Activated CD4-positive, alpha-beta T cell treated with anti-CD3 and anti-CD28 coated beads for 48 hours (primary cell): ENCODE measurements around the gene FHIT.

Experiments used
- DNase-seq: peaks from one replicate; pipeline ENCODE4 v3.0.0-alpha.2; 2020

FHIT gene

DNA sequence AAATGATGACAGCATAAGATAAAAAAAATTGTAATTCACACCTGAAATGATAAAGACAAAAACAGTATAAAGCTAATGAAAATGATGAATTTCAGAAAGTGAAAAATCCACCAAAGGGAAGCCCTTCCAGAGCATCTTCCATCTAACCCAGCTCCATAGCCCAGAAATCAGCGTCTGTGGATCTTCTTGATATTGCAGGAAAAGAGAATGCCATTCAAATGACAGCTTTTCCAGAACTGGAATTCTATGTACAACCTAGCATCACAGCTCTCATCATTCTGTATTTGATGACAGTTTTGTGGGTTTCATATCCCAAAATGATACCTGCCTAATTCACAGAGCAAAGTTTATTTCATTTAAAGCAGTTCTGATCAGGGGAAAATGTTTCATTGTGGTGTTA lies 267.3 kb downstream of the FHIT start:
- no peak for DNase-seq

DNA sequence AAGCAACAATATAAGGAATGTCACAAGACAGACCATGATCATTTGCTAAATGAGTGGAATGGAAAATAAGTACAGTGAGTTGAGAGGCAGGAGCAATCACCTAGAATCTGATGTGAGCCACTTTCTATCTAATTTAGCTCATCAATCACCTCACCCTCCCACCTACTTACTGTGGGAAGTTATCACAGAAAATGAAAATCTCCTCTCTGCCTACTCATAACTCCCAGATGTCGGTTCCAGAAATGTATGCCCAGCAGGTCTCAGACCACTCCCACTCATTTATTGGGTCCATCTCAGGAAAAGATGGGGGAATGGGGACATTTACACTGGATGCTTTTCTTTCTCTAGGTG lies 270.9 kb downstream of the FHIT start:
- DNase-seq, result no peak

DNA sequence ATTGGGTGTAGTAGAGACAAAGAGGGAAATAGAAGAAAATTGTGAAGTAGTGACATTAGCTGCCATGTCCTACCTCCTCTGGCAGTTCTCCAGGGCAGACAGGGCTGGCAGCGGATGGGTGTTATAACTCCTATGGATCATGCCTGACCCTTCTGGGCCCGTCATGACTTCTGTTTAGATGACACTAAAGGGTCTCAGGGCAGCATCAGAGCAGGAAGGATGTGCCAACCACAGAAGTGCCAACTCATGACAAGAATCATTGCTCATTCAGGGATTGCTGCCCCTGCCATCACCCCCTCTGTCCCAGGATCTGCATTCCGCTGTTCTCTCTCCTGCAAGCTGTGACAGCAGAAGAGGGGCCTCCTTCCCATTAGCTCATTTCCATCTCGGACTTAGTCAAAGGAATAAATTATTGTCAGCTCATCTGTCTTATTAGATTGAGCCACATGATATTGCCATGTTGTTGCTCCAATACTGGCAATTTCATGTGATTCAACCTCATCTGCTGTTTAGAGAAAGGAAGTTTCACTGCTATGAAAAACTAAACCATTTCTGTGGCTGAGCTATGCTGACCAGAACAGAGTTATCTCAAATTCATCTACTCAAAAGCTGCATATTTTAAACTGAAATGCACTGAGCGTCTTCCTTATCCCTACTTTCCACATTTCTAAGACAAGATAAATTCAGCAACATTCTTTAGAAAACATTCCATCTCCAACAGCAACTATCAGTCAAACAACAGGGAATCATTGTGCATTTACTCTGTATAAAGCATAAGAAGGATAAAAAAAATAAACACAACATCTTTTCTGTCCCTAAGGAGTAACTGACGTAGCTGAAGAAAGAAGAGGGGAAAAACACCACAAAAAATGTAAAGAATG lies 271.6 kb downstream of the FHIT start:
- peak; percentile 2 for DNase-seq

DNA sequence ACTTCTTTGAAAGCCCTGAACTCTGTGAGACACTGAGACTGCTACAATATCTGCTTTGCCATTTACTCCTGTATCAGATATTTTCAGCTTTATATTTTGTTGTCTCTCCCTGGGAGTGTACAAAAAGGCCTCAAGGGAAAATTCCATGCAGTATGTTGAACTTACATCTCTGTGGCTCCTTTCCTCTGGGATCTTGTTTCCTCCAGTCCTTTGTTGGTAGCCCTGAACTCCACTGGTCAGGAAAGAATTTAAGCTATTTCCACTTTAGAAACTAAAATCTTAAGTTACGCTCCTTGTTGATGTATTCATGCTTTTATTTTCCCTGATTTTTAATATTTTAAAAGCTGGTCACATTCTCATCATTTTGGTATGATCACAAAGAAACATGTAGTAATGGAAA lies 277.9 kb downstream of the FHIT start:
- no peak for DNase-seq

DNA sequence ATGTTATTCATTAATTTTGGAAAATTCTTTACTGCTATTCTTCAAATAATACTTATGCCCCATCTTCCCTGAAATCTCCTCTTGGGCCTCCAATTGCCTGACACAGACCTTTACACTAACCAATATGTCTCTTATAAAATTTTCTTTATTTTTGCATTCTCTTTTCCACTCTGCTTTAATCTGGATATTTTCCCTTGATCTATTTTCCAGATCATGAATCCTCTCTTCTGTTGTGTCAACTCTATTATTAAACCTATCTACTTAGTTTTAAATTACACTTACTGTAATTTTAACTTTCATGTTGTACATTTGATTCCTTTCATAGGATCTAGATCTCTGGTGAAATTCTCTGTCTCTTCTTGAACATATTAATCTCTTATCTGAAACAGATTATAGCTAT lies 278.7 kb downstream of the FHIT start:
- no peak for DNase-seq

DNA sequence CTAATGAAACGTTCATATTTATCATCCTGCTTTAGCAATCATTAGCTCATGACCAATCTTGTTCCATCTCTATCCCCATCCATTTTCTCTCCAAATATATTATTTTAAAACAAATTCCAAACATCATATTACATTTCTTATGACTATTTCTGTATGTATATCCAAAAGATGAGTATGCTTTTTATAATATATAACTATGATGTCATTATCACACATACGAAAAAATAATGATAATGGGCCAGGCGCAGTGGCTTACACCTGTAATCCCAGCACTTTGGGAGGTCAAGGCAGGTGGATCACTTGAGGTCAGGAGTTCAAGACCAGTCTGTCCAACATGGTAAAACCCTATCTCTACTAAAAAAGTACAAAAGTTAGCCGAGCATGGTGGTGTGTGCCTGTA lies 280.4 kb downstream of the FHIT start:
- no peak for DNase-seq

DNA sequence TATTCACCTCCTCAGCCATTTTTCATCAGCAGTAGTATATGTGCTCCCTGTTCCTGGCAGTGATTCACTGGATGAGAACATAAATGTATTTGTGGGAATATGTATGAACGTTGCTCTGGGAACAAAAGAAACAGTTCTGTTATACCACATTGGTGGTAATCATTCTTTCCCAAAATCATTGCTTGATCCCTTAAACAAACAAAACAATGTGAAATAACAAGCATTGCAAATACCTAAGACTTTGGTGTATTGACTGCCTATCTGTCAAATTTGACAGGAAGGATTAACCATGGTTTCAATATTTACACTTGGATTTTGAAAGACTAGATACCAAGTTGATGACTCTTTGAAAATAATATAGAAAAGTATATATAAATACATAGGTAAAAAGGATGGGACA lies 284.1 kb downstream of the FHIT start:
- DNase-seq, result no peak

DNA sequence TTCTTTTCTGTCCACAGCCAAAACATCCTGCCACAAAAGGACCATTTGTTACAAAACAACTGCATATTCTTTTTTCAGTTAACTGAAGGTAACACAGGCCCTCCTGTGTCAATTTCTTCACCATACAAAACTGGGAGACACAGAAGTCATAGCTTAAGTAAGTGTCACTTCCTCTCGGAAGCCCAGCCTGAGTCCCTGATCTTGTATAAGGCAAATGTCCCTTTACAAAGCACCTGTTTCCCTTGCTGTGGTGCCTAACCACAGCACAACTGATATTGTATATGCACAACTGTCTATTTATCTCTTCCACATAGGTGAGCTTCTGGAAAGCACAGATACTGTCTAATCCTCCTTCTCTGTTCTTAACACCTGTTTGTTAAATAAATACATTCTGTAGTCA lies 293.7 kb downstream of the FHIT start:
- DNase-seq, result no peak

DNA sequence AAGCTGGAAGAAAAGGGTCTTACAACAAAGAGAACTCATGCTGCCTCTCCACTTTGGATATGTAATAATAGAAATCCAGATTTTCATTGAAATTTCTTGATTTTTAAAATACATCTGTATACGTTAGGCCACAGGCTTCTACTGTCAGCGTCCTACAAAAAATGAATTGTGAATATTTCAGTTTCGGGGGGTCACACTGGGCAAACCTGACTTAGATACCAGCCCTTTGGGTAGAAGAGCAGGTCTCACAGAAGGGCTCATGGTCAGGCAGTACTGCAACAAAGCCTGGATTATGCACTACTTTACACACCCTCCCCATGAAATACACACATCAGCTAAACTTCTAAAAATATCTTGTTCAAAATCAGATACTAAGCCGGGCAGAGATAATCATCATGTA lies 294.5 kb downstream of the FHIT start:
- no peak for DNase-seq

DNA sequence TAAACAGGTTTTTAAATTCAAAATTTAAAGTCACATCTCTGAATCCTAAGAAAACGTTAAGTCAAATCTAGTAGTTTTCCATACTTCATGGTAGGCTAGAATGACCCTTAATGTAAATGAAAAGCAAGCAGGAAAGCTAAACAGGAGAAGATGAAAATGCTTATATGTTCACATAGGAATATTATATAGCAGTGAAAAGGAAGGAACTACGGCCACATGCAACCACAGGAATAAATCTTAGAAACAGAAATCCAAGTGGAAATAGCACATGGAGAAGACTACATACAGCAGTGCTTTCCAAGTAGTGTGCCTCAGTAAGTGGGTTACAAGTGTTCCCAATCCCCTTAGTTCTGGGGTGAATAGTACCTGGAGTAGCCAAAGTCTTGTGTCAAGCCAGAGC lies 296.2 kb downstream of the FHIT start:
- DNase-seq, result no peak

DNA sequence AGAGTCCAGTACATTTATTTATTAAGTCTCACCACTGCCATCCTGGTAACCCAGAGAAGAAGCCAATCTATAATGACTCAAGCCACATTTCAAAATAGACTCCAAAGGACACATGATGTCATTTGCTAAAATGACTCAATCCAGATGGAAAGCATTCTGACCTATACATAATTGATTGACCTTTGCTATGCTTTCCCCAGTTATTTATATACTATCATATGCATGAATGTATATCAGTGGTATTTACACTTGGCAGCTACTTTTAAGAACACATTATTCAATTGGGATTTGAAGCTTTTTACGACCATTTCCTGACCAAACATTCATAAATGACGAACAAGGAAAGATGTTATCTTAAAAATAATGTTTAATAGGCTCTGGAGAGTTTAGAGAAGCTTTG lies 297.2 kb downstream of the FHIT start:
- DNase-seq, result no peak

DNA sequence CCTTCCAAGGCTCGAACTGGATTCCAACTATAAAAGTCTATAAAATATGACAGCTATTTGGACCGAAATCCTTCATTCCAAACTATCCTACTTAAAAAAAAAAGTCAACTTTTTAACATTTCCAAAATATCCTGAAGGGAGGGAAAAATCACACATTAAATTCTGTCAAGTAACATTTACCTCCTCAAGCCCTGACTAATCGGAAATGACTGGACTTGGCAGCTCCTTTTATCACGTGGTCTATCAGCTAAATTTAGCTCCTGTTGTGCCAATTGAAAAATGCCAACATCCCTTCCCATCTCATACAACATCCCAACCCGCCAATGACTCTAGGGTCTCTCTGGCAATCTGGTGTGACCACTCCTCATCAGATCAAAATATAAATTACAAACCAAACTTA lies 297.9 kb downstream of the FHIT start:
- DNase-seq, result no peak

DNA sequence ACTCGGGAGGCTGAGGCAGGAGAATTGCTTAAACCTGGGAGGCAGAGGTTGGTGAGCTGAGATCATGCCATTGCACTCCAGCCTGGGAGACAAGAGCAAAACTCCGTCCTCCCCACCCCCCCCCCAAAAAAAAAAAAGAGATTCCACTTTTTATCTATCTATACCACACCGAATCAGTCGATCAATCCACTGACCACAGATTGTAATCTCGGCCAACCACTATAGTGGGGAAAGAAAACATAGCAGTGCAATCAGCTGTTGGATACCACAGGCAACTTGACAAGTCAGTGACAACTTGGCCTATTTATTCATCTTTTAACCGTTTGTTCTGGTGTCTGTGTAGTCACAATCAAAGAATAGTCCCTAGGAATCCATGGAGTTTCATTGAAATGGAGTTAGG lies 299.2 kb downstream of the FHIT start:
- DNase-seq, result no peak

DNA sequence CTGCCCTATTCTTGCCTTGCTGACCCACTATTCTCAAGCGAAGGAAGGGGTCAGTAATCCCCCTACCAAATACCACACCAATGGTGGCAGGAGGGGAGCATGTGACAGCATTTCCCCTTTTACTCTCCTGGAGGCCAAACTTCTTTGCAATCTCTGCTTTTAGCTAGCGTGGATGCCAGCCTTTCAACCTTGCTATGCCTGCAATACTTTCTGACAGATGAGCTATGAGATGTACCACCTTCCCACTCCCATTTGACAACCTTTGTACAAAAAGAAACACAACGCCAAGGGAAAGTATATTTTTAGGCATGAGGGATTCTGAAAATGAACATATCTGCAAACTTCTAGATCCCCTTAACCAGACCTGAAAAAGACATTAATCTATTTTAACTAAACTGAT lies 302.1 kb downstream of the FHIT start:
- DNase-seq, result no peak

DNA sequence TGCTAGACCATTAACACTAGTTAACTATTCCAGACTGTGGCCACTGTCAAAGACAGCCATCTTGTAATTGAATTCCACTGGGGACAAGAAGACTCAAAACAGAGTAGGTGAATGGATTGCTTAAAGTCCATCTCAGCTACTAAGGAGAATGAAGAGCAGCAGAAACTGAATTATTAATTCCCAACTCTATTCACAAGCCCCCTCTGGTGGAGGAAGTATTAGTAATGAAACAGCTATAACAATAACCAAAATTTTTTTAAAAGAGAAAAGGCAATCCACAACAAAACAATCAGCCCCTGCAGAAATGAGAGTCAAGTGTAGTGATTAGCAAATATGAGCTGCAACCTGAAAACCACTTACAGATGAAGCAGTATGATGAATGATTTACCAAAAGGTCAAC lies 302.8 kb downstream of the FHIT start:
- no peak for DNase-seq

DNA sequence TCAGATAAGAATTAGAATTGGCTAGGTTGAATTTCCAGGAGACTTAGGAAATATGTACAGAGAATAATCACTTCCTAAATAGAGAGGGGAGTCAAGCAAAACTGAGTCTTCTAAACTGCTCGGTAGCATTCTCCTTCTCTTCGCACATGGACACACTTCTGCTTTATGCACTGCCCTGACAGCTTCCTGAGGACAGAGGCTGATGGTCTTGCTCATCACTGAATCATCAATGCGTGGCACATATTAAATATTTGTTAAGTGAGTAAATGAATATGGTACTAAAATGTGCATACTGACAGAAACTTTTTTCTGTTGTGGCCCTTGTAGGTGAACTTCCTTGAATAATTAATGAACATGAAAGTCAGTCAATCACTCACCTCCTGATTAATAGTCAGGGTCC lies 315.5 kb downstream of the FHIT start:
- no peak for DNase-seq

DNA sequence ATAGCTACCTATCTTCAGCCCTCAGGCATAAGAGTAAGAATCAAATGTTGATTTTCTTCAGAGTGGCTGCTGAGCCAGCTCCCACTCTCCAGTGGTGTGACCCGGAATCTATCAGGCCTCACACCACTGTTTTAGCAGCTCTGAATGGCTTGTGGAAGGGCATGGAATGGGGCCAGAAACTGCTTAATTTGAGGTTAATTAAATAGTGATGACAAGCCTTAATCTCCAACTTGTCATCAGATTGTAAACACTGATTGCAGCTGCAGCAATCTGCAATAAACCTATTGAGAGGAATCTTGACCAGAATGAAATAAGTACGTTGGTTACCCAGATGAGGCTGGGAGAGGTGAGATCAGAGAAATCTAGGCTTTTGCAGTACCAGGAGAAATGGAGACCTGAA lies 317.4 kb downstream of the FHIT start:
- no peak for DNase-seq

DNA sequence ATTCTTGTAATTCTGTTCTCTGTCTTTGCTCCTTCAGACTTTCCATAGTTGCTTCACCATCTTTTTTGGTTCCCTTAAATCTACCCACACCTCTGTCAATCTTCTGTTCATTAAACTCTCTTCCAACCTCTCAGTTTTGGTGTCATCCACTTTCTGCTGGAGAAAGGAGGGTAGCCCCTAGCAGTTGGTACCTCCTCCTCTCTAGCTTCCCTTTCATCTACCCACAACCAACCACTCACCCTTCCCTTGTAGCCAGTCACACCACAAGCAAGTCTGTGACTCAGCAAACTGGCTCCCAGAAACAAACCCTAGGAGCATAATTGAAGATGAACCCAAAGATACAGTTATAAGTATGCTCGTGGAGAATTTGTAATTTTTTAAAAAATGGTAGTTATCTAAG lies 318.6 kb downstream of the FHIT start:
- DNase-seq, result peak; percentile 4

DNA sequence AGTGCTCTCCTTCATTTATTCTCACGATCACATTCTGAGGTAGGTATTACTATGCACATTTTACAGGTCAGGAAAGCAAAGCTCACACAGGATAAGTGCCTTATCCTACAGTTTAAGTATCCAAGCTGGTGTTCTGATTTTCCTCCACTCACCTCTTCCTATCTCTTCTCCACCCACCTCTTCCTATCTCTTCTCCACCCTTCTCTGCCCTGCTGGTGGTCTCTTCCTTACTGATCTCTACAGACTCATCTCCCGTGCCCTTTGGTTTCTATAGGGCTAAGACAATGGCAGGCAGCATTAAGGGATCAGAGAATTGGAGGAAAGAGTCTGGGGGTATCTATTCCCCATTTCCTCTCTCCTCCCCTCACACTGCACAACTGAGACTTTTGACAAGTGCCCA lies 319.1 kb downstream of the FHIT start:
- DNase-seq, result no peak

DNA sequence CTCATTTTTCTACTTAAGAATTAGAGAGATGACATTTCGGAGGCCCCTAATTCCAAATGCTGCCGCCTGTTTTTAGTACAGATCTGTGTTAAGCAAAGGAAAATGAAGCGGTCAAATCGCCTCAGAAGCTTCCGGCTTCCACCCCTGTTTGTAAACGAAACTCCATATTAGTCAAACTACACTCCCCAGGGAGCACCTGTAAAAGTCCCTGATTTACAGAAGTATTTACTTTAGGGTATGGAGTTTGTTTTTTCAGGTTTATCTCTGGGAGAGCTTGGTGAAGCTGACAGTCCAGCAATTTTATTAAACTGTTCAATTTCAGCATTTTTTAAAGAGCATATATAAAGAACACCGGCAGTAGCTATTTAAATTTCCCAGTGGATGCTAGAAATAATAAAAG lies 319.8 kb downstream of the FHIT start:
- DNase-seq, result no peak

DNA sequence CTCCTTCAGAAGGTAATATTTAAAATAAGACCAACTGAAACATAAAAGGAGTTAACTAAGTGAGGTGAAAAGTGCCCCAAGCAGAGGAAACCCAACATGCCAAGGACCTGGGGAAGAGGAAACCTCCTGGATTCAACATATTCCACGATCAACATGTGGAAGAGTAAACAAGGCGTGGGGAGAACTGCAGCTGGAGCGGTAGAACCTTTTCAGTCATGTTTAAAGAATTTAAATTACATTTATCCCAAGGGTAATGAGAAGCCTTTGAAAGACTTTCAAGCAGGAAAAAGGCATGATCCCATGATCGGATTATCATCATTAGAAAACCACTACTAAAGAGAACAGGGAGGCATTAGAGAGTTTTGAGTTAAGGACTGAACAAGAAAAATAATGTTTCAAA lies 330.7 kb downstream of the FHIT start:
- DNase-seq, result no peak

DNA sequence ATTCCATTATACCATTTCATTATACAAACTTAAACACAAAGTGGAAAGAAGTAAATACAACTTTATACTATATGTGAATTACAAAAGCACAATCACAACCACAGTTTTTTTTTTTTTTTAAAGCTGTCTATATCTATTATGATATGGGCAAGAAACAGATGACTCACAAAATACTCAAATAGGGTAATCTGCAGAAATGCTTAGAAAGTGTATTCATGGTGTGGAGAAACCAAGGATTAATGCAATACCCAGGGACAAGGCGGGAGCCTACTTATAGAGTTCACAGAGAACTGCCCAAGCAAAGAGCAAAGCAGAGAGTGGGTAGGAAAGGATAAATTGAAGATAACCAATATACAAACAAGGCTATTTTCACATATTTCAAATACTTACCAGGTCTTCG lies 332.0 kb downstream of the FHIT start:
- no peak for DNase-seq

DNA sequence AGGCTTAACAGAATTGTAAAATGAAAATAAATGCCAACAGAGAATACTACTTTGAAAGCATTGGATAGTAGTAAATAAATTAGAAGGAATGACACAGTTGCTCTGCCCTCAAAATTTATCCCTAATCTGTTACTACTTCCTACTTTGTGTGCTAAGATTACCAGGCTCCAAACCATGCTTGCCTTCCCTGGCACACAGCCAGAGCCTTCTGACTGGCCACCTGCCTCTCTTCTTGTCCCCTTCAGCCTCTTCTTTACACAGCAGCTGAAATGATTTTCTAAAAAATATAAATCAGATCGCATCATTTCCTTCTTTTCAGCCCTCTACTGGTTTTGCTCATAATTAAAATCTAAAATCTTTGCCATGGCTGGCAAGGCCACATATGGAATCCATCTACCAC lies 334.1 kb downstream of the FHIT start:
- no peak for DNase-seq

DNA sequence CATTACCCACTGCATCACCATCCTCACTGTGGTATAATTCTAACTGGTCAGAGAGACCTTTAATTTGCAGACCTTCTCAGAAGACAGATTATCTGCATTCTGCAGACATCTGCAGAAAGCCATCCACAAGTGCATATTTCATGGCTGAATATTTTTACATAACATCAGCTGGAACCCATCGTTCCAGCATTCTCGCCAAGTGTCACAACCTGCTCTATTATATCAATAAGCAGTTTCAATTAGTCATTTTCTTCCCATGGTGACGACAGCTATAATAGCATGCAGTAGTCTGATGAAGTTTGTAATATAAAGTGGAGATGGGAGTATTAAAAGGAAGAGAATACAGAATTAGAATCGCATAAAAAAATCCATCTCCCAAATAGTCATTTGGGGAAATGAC lies 334.7 kb downstream of the FHIT start:
- DNase-seq, result no peak

DNA sequence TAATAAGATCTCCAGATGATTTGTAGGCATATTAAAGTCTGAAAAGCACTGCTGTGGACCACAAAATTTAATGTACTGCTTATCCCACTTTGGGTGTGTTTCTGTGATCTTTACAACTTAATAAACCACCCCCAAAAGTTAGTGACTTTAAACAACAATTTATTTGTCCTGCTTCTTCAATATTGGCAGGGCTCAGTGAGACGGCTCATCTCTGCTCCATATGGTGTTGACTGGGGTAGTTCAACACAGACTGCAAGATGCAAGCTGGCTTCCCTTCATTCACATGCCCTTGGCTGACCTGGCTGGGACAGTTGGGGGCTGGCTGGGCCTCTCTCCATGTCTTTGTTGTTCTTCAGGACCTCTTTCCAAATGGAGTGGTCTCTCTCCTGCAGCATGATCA lies 337.8 kb downstream of the FHIT start:
- no peak for DNase-seq

DNA sequence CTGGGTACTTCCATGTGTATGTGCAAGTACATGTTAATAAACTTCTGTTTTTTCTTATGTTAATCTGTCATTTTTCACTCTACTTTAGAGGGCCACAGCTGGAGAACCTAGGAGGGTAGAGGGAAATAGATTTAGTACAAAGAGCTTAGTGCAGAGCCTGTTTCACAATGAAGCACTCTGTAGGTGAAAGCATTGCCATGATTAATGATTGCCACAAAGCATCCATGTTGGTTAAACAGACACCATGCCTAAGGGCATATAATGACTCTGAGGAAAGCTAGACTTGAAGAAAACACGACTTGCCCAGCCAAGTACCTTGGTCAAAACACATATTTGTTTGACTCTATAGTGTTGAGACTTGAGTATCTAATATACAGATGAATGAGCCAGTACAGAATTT lies 338.4 kb downstream of the FHIT start:
- DNase-seq, result no peak
